IgD-negative memory B cell (primary cell): ENCODE data around the gene PLEKHM1. TPM values are rescaled to one million over a fixed set of nuclear protein-coding genes. Genes with fewer than 3 reads are reported as not detected.

Source experiments
- H3K27ac Mint-ChIP-seq, 3 donors: one replicate each; pipeline ENCODE4 v1.8.0; 2020 to 2022; ENCODE audit warnings: mild to moderate bottlenecking in 3 of 3, mixed read lengths in 3 of 3, moderate library complexity in 1 of 3
- H3K27me3 Mint-ChIP-seq: one replicate; pipeline ENCODE4 v1.8.0; 2021; ENCODE audit warnings: mixed read lengths
- H3K36me3 Mint-ChIP-seq: one replicate; pipeline ENCODE4 v1.8.0; 2020; ENCODE audit warnings: mild to moderate bottlenecking, mixed read lengths
- H3K4me1 Mint-ChIP-seq, 3 donors: one replicate each; pipeline ENCODE4 v1.8.0; 2020 to 2022; ENCODE audit warnings: mixed read lengths in 3 of 3, mild to moderate bottlenecking in 1 of 3
- H3K4me3 Mint-ChIP-seq, 4 donors: one replicate each; pipeline ENCODE4 v1.8.0; 2020 to 2022; ENCODE audit warnings: mild to moderate bottlenecking in 4 of 4, mixed read lengths in 4 of 4, moderate library complexity in 3 of 4
- H3K9me3 Mint-ChIP-seq, 3 donors: one replicate each; pipeline ENCODE4 v1.8.0; 2020 to 2021; ENCODE audit warnings: mixed read lengths in 3 of 3, mild to moderate bottlenecking in 1 of 3
- polyA plus RNA-seq: library from polyadenylated mRNA; unstranded; fragments of 300-500 nt; fragmentation: Illumina TruSeq; gene quantifications from one replicate; pipeline ENCODE4 v1.2.3, GENCODE V29; 2021

The PLEKHM1 gene
- polyA plus RNA-seq, 1 donor from 2014 or later: 15.8 TPM

DNA sequence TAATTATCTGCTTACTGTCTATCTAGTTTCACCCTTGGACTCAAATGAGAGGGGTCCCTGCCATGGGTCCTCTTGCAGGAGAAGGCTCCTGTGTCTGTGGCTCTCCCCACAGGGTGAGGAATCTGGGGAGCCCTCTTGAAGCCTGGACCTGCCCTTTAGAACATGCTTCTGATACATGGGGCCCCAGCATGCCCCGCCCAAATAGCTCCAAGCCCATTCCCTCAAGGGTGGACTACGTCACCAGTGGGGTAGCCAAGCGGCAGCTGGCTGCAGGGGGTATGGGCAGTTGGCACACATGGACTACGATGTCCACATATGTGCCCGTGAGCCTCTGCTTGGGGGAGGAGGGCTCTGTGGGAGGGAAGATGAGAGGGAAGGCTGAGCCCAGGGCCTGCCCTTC lies 97.1 kb downstream of the PLEKHM1 start:
- H3K36me3 Mint-ChIP-seq: peaks cover 4% of the 10 kb centered on the region
- no peaks in the 10 kb centered on the region for H3K9me3 Mint-ChIP-seq
- no peaks in the 10 kb centered on the region for H3K27me3 Mint-ChIP-seq
- peak overlapping the region in 1 of 3 donors; percentile 24 for H3K27ac Mint-ChIP-seq
- H3K4me3 Mint-ChIP-seq: no peak overlapping the region
- peaks cover 0 to 7% (median 6%) of the 10 kb centered on the region in 3 donors for H3K4me1 Mint-ChIP-seq

DNA sequence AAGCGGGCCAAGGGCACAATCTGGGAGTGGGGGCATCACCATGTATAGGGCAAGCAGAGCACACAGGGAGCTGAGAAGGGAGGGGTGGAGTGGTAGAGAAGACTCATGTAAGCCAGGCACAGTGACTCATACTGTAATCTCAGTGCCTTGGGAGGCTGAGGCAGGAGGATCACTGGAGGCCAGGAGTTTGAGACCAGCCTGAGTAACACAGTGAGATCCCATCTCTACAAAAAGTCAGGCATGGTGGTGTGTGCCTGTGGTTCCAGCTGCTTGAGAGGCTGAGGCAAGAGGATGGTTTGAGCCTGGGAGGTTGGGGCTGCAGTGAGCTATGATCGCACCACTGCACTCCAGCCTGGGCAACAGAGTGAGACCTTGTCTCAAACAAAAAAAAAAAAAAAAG lies 98.6 kb downstream of the PLEKHM1 start:
- H3K27me3 Mint-ChIP-seq: peaks cover 2% of the 10 kb centered on the region
- H3K27ac Mint-ChIP-seq: peak overlapping the region in 1 of 3 donors; percentile 79
- H3K4me3 Mint-ChIP-seq: peak overlapping the region in 1 of 4 donors; percentile 56
- no peaks in the 10 kb centered on the region for H3K9me3 Mint-ChIP-seq
- peaks cover 2% of the 10 kb centered on the region for H3K36me3 Mint-ChIP-seq
- peaks cover 0 to 7% (median 6%) of the 10 kb centered on the region in 3 donors for H3K4me1 Mint-ChIP-seq

DNA sequence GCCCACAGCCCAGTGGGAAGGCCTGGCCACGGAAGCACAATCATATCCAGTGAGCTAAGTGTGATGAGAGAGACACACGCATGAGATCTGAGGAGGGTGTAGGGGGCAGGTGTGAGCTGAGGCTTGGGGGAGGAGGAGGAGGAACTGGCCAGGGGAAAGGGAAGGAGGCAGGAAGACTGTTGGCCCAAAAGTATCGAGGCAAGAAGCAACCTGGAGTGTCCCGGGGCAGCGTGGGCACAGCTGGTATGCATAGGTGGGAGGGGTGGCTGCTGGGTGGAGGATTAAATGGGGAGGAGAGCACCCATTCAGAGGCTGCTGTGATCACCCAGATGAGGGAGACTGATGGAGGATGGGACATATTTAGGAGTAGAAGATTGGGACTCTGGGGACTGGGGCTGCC lies 99.2 kb downstream of the PLEKHM1 start:
- Mint-ChIP-seq H3K27ac (peak overlapping the region in 1 of 3 donors; percentile 79), H3K9me3 (no peaks in the 10 kb centered on the region), H3K4me1 (peaks cover 0 to 7% (median 6%) of the 10 kb centered on the region in 3 donors), H3K27me3 (peaks cover 2% of the 10 kb centered on the region), H3K4me3 (no peak overlapping the region), H3K36me3 (peaks cover 2% of the 10 kb centered on the region)

DNA sequence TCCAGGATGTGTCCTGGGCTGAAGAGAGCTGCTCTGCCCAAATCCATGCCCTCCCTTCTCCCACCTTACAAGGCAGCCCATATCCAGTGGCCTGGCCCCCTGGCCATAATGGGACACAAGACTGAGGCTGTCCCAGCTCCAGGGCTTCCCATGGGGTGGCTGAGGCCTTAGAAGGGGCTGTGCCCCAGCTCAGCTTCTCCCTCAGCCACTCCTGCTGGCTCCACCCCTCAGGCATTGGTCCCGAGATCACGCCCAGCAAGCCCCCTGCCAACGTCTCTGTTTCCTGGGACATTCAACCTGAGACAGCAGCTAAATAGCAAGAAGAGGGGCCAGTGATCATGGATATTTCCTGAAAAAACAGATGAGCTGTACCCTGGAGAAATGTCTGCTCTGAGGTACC lies 101.2 kb downstream of the PLEKHM1 start:
- Mint-ChIP-seq H3K4me3 (no peak overlapping the region), H3K27ac (no peak overlapping the region), H3K4me1 (peaks cover 4 to 8% (median 4%) of the 10 kb centered on the region in 3 donors)

DNA sequence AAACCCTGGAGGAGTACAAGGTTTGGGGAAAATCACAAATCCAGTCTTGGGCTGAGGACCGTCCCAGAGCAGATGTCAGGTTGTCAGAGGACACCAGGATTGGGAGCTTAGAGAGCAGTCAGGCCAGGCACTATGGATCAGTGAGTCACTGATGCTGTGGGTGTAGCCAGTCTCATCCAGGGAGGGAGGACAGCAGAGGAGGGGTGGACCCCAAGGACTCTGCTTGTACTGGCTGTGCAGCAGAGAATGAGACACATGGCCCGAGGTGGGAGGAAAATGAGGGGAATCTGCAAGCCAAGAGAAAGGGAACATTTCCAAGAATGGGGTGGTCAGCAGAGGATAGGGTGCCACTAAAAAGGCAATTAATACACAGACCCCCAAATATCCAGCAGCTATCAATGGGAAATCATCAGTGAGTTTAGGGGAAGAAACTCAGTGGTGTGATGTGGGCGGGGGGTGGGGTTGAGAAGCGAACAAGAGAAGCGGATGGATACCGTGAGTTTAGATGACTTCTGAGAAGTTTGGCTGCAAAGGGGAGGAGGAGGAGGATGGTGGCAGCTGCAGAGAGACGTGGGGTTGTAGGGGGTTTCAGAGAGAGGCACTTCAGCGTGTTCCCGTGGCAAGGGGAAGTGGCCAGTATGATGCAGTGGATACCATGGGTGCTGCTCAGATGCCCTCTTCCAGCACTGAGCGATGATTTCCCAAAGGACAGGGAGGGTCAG lies 101.8 kb downstream of the PLEKHM1 start:
- Mint-ChIP-seq H3K9me3 (no peaks in the 10 kb centered on the region), H3K4me3 (no peak overlapping the region), H3K36me3 (peaks cover 2% of the 10 kb centered on the region), H3K27ac (peak overlapping the region in 1 of 3 donors; percentile 21), H3K4me1 (peaks cover 4 to 8% (median 4%) of the 10 kb centered on the region in 3 donors), H3K27me3 (peaks cover 5% of the 10 kb centered on the region)

More for the DNA sequence above, 101.2 kb downstream of the PLEKHM1 start:
- Mint-ChIP-seq H3K27me3 (peaks cover 5% of the 10 kb centered on the region), H3K9me3 (no peaks in the 10 kb centered on the region), H3K36me3 (peaks cover 2% of the 10 kb centered on the region)

DNA sequence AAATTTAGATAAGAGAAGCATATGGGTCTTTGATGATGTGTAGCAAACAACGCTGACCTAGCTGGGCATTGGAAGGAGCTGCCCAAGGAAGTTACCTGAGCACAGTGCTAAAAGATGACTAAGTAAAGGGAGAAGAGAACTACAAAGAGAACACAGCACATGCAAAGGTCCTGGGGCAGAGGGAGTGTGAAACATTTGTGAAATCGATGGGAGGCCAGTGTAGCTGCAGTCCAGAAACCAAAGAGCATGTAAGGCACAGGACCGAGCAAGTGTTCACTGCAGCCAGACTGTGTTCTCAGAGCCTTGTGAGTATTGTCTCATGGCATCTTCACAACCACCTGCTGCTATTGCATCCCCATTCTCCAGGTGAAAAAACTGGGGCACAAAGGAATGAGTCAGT lies 102.8 kb downstream of the PLEKHM1 start:
- peaks cover 6% of the 10 kb centered on the region for H3K27me3 Mint-ChIP-seq
- peaks cover 6% of the 10 kb centered on the region for H3K36me3 Mint-ChIP-seq
- H3K9me3 Mint-ChIP-seq: no peaks in the 10 kb centered on the region
- H3K4me3 Mint-ChIP-seq: no peak overlapping the region
- H3K27ac Mint-ChIP-seq: no peak overlapping the region
- H3K4me1 Mint-ChIP-seq: peaks cover 4 to 8% (median 7%) of the 10 kb centered on the region in 3 donors

DNA sequence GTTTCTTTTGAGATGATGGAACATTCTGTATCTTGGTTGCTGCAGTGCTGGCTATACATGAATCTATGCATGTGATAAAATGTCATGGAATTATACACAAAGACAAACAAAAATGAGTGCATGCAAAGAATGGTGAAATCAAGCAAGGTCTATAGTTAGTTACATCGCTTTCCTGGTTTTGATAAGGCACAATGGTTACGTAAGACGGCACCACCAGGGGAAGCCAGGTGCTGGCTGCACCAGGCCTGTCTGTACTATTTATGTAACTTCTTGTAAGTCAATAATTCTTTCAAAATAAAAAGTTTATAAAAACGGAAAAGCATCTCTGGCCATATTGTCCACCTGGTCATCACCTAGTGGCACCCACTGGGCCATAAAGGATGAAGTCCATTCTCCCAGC lies 104.3 kb downstream of the PLEKHM1 start:
- peaks cover 6% of the 10 kb centered on the region for H3K36me3 Mint-ChIP-seq
- no peak overlapping the region for H3K4me3 Mint-ChIP-seq
- no peaks in the 10 kb centered on the region for H3K9me3 Mint-ChIP-seq
- peaks cover 6% of the 10 kb centered on the region for H3K27me3 Mint-ChIP-seq
- peaks cover 3 to 4% (median 4%) of the 10 kb centered on the region in 3 donors for H3K4me1 Mint-ChIP-seq
- H3K27ac Mint-ChIP-seq: no peak overlapping the region

Other genes starting within 250 kb of the PLEKHM1 start
- gene SPATA32, start 228.6 kb downstream of the PLEKHM1 start, polyA plus RNA-seq: 0.34 TPM
- 31.5 TPM for gene MAP3K14, start 173.7 kb downstream of the PLEKHM1 start, polyA plus RNA-seq
- gene ARHGAP27, start 57.9 kb downstream of the PLEKHM1 start, polyA plus RNA-seq: 65.3 TPM